Measurements from ENCODE around the gene HGS. TPM values are rescaled to one million over a fixed set of nuclear protein-coding genes. Genes with fewer than 3 reads are reported as not detected.
"Not testable (repeated sequence)": the region's sequence is repeated elsewhere in the genome, so short reads cannot be mapped to it uniquely, and the experiment has no call there.

Gene HGS
- total RNA-seq, 1 experiment from 2014 or later = 160 TPM

GRCh38 chr17:81673561-81674258, 10.1 kb upstream of the HGS start:
- intact Hi-C loops (cut with micrococcal nuclease) = no loop called here
- ChIA-PET POLR2A (no interaction called here), CTCF (no interaction called here)
- no peak overlapping the region for H3K27ac Mint-ChIP-seq (ENCODE audit: low read depth, unreplicated experiment)
- TSS peak; percentile 51 for BruUV-seq (replicated peaks)
- H3K36me3 Mint-ChIP-seq (ENCODE audit: insufficient read depth, unreplicated experiment) = peaks cover 51% of the 10 kb centered on the region
- H3K27me3 Mint-ChIP-seq (ENCODE audit: insufficient read depth, unreplicated experiment) = no peaks in the 10 kb centered on the region
- peaks cover 5% of the 10 kb centered on the region for H3K4me1 Mint-ChIP-seq (ENCODE audit: insufficient read depth, unreplicated experiment)
- no peak for TF ChIP-seq CTCF (IDR thresholded peaks at IDR 0.05; ENCODE audit: unreplicated experiment)
- H3K9me3 Mint-ChIP-seq (ENCODE audit: unreplicated experiment) = no peaks in the 10 kb centered on the region
- no peak for DNase-seq (ENCODE audit: unreplicated experiment)
- H3K4me3 Mint-ChIP-seq (ENCODE audit: unreplicated experiment) = no peak overlapping the region

- peak; percentile 66 for TF ChIP-seq CTCF (IDR thresholded peaks at IDR 0.05; ENCODE audit: unreplicated experiment)
- H3K4me3 Mint-ChIP-seq (ENCODE audit: unreplicated experiment); H3K27me3 Mint-ChIP-seq (ENCODE audit: insufficient read depth, unreplicated experiment); H3K27ac Mint-ChIP-seq (ENCODE audit: low read depth, unreplicated experiment); intact Hi-C loops (cut with micrococcal nuclease); H3K4me1 Mint-ChIP-seq (ENCODE audit: insufficient read depth, unreplicated experiment); H3K9me3 Mint-ChIP-seq (ENCODE audit: unreplicated experiment); BruUV-seq (replicated peaks): not testable (repeated sequence)
- peaks cover 45% of the 10 kb centered on the region for H3K36me3 Mint-ChIP-seq (ENCODE audit: insufficient read depth, unreplicated experiment)
- ChIA-PET POLR2A (interaction anchor here (0.8 to 2.8 kb wide), 4 partner anchors 9 to 187 kb away, joined by 3 to 10 read pairs (median 6); partner anchors contain the start of genes CCDC137, MRPL12, NPLOC4 and OXLD1), CTCF (interaction anchor here (1.0 to 1.6 kb wide), 3 partner anchors 10 to 31 kb away, joined by 4 to 8 read pairs (median 5); no protein-coding TSS in a partner anchor)
- DNase-seq (ENCODE audit: unreplicated experiment) = peak; percentile 30
Observed at GRCh38 chr17:81675515-81676221, 8.1 kb upstream of the HGS start.

- BruUV-seq (replicated peaks) = no TSS peak
- H3K9me3 Mint-ChIP-seq (ENCODE audit: unreplicated experiment) = no peaks in the 10 kb centered on the region
- peaks cover 5% of the 10 kb centered on the region for H3K4me1 Mint-ChIP-seq (ENCODE audit: insufficient read depth, unreplicated experiment)
- H3K4me3 Mint-ChIP-seq (ENCODE audit: unreplicated experiment) = no peak overlapping the region
- ChIA-PET CTCF (interaction anchor here (0.6 to 1.0 kb wide), 3 partner anchors 28 to 154 kb away, joined by 3 to 5 read pairs (median 3); no protein-coding TSS in a partner anchor), POLR2A (interaction anchor here (0.5 to 2.8 kb wide), 2 partner anchors 11 to 155 kb away, joined by 7 to 10 read pairs; partner anchors contain the start of genes CCDC137 and OXLD1)
- peaks cover 36% of the 10 kb centered on the region for H3K36me3 Mint-ChIP-seq (ENCODE audit: insufficient read depth, unreplicated experiment)
- no peak for TF ChIP-seq CTCF (IDR thresholded peaks at IDR 0.05; ENCODE audit: unreplicated experiment)
- no peak for DNase-seq (ENCODE audit: unreplicated experiment)
- intact Hi-C loops (cut with micrococcal nuclease) = no loop called here
- H3K27me3 Mint-ChIP-seq (ENCODE audit: insufficient read depth, unreplicated experiment) = no peaks in the 10 kb centered on the region
- no peak overlapping the region for H3K27ac Mint-ChIP-seq (ENCODE audit: low read depth, unreplicated experiment)
Observed at GRCh38 chr17:81676906-81677305, 6.9 kb upstream of the HGS start.

- no peak overlapping the region for H3K4me3 Mint-ChIP-seq (ENCODE audit: unreplicated experiment)
- no peak for DNase-seq (ENCODE audit: unreplicated experiment)
Observed at GRCh38 chr17:81680150-81680549, 3.7 kb upstream of the HGS start.

More at GRCh38 chr17:81680150-81680549, 3.7 kb upstream of the HGS start:
- POLR2A ChIA-PET = interaction anchor here (1.2 to 1.6 kb wide), 5 partner anchors 10 to 31 kb away, joined by 3 to 7 read pairs (median 5); partner anchors contain the start of genes CCDC137, MRPL12 and OXLD1
- Mint-ChIP-seq H3K27me3 (ENCODE audit: insufficient read depth, unreplicated experiment) (no peaks in the 10 kb centered on the region), H3K9me3 (ENCODE audit: unreplicated experiment) (no peaks in the 10 kb centered on the region), H3K4me1 (ENCODE audit: insufficient read depth, unreplicated experiment) (peaks cover 5% of the 10 kb centered on the region), H3K27ac (ENCODE audit: low read depth, unreplicated experiment) (no peak overlapping the region), H3K36me3 (ENCODE audit: insufficient read depth, unreplicated experiment) (peaks cover 19% of the 10 kb centered on the region)
- intact Hi-C loops (cut with micrococcal nuclease) = no loop called here
- no peak for TF ChIP-seq CTCF (IDR thresholded peaks at IDR 0.05; ENCODE audit: unreplicated experiment)
- CTCF ChIA-PET = interaction anchor here (0.7 kb wide), 1 partner anchor 567 kb away, joined by 3 read pairs; no protein-coding TSS in a partner anchor
- BruUV-seq (replicated peaks) = no TSS peak

Measured in MCF 10A (cell line).